GM13976 (cell line): Measurements from ENCODE around the gene GABRB3.

Experiments
- DNase-seq: peaks from one replicate; pipeline ENCODE4 v3.0.0; 2012; ENCODE audit warnings: low spot score
- in situ Hi-C: fragments of 300-500 bp; cut with MboI; formaldehyde crosslinking; loops from one replicate; pipeline ENCODE4 v1.12.0; 2022; ENCODE audit warnings: low sequenced_read_pairs, mixed read lengths, inconsistent platforms; ENCODE audit not compliant: unreplicated experiment
- TF ChIP-seq, protein P1 (sequence below): IDR thresholded peaks from 2 replicates; pipeline ENCODE4 v1.5.1; 2012; ENCODE audit warnings: borderline replicate concordance, mild to moderate bottlenecking; ENCODE audit not compliant: insufficient read depth; ENCODE audit errors: extremely low read depth, missing control alignments, control extremely low read depth

The GABRB3 gene

DNA sequence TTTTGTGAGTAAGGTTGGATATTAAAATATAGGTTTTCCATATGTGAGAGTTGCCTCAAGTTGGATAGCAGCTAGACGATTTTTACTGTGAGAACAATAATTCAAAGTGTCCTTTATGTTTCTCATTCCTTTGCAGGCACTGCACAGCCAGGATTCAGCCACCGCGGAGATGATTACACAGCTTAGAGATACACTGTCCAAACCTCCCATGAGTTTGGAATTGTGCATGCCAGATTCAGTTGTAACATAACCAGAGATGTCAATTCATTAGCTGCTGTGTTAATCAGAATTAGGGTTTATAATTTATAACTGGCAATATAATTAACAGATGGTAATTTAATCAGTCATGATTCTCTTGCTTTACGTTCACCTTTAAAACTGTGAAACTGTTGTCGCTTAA is 132.3 kb downstream of the GABRB3 start:
- in situ Hi-C loops = no loop called here
- TF ChIP-seq, protein P1, sequence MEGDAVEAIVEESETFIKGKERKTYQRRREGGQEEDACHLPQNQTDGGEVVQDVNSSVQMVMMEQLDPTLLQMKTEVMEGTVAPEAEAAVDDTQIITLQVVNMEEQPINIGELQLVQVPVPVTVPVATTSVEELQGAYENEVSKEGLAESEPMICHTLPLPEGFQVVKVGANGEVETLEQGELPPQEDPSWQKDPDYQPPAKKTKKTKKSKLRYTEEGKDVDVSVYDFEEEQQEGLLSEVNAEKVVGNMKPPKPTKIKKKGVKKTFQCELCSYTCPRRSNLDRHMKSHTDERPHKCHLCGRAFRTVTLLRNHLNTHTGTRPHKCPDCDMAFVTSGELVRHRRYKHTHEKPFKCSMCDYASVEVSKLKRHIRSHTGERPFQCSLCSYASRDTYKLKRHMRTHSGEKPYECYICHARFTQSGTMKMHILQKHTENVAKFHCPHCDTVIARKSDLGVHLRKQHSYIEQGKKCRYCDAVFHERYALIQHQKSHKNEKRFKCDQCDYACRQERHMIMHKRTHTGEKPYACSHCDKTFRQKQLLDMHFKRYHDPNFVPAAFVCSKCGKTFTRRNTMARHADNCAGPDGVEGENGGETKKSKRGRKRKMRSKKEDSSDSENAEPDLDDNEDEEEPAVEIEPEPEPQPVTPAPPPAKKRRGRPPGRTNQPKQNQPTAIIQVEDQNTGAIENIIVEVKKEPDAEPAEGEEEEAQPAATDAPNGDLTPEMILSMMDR = no peak
- DNase-seq = no peak

DNA sequence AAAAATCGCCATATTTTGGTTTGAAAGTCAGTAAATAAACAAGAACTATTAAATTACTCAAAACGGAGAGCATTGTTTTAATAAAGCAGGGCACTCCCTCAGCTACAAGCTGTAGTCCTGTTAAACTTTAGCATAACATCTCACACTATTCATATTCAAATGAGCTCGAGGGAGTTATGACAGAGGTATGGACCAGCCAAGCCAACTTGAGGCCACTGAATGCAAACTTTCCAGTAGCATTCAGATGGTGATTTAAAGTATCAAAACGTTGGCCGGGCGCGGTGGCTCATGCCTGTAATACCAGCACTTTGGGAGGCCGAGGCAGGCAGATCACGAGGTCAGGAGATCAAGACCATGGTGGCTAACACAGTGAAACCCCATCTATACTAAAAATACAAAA is 132.9 kb downstream of the GABRB3 start:
- DNase-seq = no peak
- in situ Hi-C loops = no loop called here
- TF ChIP-seq, protein P1 = no peak

DNA sequence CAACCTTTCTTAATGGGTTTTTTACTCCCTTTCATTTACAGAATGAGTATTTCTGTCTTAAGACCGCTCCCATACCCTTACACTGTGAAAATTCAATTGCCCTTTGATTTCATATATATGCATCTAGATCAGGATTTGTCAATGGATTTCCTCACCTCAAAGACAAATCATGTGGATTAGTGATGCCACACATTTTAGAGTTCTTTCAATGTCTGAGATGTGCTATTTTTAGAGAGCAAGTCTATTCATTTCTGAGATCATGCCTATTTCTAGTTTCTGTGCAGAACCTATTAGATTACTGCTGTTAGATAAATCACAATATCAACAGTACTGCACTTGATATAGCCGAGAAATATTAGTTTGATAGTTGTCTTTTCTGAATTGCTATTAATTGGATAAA is 137.3 kb downstream of the GABRB3 start:
- DNase-seq = no peak
- TF ChIP-seq, protein P1 = no peak
- in situ Hi-C loops = no loop called here

DNA sequence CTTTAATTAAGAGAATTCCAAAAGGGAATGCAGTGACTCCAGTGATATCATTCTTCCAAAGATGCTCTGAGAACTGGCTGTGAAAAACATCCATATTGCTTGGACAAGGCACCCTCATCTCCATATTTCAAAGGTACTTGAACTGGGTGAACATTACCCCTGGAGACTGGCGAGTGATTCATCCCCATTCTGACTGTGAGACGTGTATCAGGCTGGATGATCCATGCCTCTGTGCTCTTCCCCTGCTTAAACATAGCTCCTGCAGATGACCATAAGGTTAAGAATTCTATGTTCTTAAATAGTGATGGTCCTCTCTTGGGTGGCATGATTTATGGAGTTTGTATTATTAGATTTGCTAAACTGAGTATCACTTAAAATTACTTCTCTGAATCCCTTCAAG is 137.8 kb downstream of the GABRB3 start:
- in situ Hi-C loops = no loop called here
- TF ChIP-seq, protein P1 = no peak

DNA sequence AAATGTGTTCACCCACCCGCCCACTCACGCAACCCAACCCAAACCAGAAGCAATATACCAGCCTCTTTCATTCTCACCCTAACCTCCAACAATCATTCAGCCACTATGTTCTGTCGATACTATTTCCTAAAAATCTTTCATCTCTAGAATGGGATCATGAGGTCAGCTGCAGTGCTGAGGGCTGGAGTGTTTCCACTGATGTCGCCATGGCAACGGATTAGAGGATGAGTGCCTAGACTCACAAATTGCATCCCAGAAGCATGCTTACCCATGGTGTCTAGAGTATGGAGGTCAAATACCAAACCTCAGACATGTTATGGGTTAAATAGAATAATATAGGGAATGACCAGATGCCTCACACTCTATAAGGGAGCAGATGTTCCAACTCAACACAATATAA is 138.5 kb downstream of the GABRB3 start:
- TF ChIP-seq, protein P1 = no peak
- no peak for DNase-seq
- in situ Hi-C loops = no loop called here

More for the DNA sequence above, 137.8 kb downstream of the GABRB3 start:
- DNase-seq = no peak

DNA sequence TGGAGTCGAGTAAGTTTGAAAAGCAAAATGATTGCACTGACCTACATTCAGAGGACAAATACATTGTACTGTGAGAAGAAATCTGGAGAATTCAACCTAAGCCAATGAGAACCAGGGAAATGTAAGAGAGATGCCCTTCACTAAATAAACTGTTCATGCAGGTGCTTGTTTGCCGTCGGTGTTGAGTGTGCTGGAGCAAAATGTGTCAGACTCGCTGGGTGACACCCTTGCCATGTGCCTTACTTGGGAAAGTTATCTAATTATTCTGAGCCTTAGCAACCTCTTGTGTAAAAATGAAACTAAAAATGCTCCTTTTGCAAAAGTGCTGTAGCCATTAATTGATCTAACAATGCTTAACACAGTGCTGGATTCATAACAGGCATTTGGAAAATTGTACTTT is 140.4 kb downstream of the GABRB3 start:
- no peak for DNase-seq
- TF ChIP-seq, protein P1 = no peak
- in situ Hi-C loops = no loop called here

DNA sequence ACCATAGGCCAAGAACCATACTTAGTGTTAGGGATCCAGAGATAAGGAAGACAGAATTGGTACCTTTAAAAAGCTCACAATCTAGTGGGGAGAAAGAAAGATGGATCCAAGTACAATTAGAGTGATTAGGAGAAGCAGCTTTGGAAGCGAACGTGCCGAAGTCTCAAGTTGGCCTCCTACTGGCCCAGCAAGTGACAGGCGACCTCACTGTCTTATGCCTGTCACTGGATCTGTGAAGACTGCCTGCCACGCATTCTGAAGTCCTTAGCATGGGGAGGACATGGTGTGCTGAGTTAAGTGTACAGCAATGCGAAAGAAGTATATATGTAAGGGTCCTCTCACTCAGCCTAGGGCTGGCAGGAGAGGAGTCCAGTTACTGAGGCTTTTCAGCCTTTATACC is 141.0 kb downstream of the GABRB3 start:
- in situ Hi-C loops = no loop called here
- TF ChIP-seq, protein P1 = no peak
- DNase-seq = no peak
